PC-9 (cell line): ENCODE measurements around the gene NKAPD1. TPM values are rescaled to one million over a fixed set of nuclear protein-coding genes. Genes with fewer than 3 reads are reported as not detected.

Experiments
- BruUV-seq: library from RNA; stranded (reverse); fragments of 400-500 nt; replicated peaks from 2 replicates; lab custom pipeline; 2021; lab: Mats Ljungman, UMichigan
- CTCF ChIA-PET: fragments of 300-600 bp; sonication (Branson Sonifier 250); formaldehyde crosslinking; loops from one replicate; lab custom pipeline; 2022; ENCODE audit warnings: antibody characterized with exemption; lab: Charles Lee
- POLR2A ChIA-PET: fragments of 300-600 bp; sonication (Branson Sonifier 250); formaldehyde crosslinking; loops from one replicate; lab custom pipeline; 2022; ENCODE audit warnings: antibody characterized with exemption; ENCODE audit not compliant: unreplicated experiment; lab: Charles Lee
- DNase-seq, 2 experiments: peaks; one replicate each; pipeline versions ENCODE4 v3.0.0 to v3.0.0-alpha.2; 2015 to 2022; ENCODE audit warnings: mixed read lengths in 1 of 2
- H2AFZ ChIP-seq: fragments of 200-600 bp; sonication (generic); 2 replicates; pipeline ENCODE4 v1.8.1; 2017; ENCODE audit warnings: antibody characterized with exemption
- H3F3A ChIP-seq: fragments of 200-600 bp; sonication (generic); 2 replicates; pipeline ENCODE4 v1.8.1; 2017; ENCODE audit warnings: antibody characterized with exemption, mild to moderate bottlenecking, low read depth; ENCODE audit not compliant: insufficient read depth
- H3K27ac ChIP-seq: fragments of 200-600 bp; sonication (generic); 2 replicates; pipeline ENCODE4 v1.6.1; 2016; ENCODE audit warnings: mixed run types
- H3K27me3 ChIP-seq: fragments of 200-600 bp; sonication (generic); 2 replicates; pipeline ENCODE4 v1.6.1; 2016; ENCODE audit warnings: low read depth, mixed run types; ENCODE audit not compliant: insufficient read depth
- H3K36me3 ChIP-seq: fragments of 200-600 bp; sonication (generic); 2 replicates; pipeline ENCODE4 v1.6.1; 2016; ENCODE audit warnings: low read depth, mixed run types
- H3K4me1 ChIP-seq: fragments of 200-600 bp; sonication (generic); replicated peaks from 2 replicates; pipeline ENCODE4 v1.6.1; 2016; ENCODE audit warnings: mixed run types; ENCODE audit not compliant: insufficient read depth
- H3K4me2 ChIP-seq: fragments of 200-600 bp; sonication (generic); 2 replicates; pipeline ENCODE4 v1.6.1; 2017; ENCODE audit warnings: mixed run types
- H3K4me3 ChIP-seq: fragments of 200-600 bp; sonication (generic); 2 replicates; pipeline ENCODE4 v1.6.1; 2016; ENCODE audit warnings: mixed run types
- H3K79me2 ChIP-seq: fragments of 200-600 bp; sonication (generic); 2 replicates; pipeline ENCODE4 v1.6.1; 2017; ENCODE audit warnings: low read depth, mixed run types
- H3K9me2 ChIP-seq: fragments of 200-600 bp; sonication (generic); 2 replicates; pipeline ENCODE4 v1.8.1; 2017; ENCODE audit warnings: mild to moderate bottlenecking; ENCODE audit not compliant: insufficient read depth
- H3K9me3 ChIP-seq: fragments of 200-600 bp; sonication (generic); 2 replicates; pipeline ENCODE4 v1.8.1; 2016; ENCODE audit warnings: low read depth; ENCODE audit not compliant: insufficient read depth
- H4K20me1 ChIP-seq: fragments of 200-600 bp; sonication (generic); 2 replicates; pipeline ENCODE4 v1.8.1; 2017; ENCODE audit not compliant: insufficient read depth
- CTCF ChIP-seq: fragments of 200-600 bp; sonication (generic); conservative IDR thresholded peaks from 2 replicates; pipeline ENCODE4 v1.6.1; 2017; ENCODE audit warnings: mixed run types, antibody characterized with exemption, mild to moderate bottlenecking, moderate library complexity
- EZH2 ChIP-seq: fragments of 200-600 bp; sonication (generic); IDR thresholded peaks from 2 replicates; pipeline ENCODE4 v1.8.0; 2017; ENCODE audit warnings: antibody characterized with exemption, low read depth
- intact Hi-C: fragments of 100-400 bp; cut with micrococcal nuclease; formaldehyde crosslinking; loops from one replicate; pipeline ENCODE4 v1.10.0; 2022; ENCODE audit not compliant: unreplicated experiment
- total RNA-seq: library from RNA; stranded (reverse); gene quantifications from 2 replicates; pipeline ENCODE4 v1.2.3, GENCODE V29; 2021

The NKAPD1 gene
- total RNA-seq, 1 experiment from 2014 or later: 16.5 TPM

DNA sequence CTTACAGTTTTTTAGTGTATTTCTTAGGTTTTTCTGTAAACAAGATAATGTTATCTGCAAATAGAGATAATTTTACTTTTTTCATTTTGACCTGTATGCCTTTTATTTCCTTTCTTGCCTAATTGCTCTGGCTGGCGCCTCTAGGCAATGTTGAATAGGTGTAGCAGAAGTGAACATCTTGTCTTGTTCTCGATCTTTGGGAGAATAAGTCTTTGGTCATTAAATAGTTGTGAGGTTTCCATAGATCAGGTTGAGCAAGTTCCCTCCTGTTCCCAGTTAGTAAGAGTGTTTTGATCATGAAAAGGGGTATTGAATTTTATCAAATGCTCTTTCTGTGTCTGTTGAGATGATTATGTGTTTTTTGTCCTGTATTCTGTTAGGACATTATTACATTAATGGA is 24.3 kb upstream of the NKAPD1 start:
- peaks cover 42% of the 10 kb centered on the region for H3K36me3 ChIP-seq
- no TSS peak for BruUV-seq

DNA sequence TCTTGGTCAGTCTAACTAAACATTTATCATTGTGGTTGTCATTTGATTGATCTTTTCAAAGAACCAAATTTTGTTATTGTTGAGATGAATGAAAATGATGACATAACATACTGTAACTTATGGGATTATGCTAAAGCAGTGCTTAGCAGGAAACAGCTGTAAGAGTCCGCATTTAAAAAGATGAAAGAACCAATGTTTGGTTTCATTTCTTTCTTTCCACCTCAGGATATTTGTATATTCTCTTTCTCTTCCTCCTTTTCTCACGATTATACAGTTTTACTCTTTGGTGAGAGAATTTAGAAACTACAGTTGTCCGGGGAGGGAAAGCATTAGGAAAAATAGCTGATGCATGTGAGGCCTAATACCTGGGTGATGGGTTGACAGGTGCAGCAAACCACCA is 23.4 kb upstream of the NKAPD1 start:
- Histone ChIP-seq H3K27ac (no peak overlapping the region), H3K79me2 (peaks cover 6% of the 10 kb centered on the region; the same call in 1 of the 2 replicates), H4K20me1 (no peaks in the 10 kb centered on the region), H3K36me3 (peaks cover 35% of the 10 kb centered on the region), H3K4me1 (peaks cover 12% of the 10 kb centered on the region), H3K4me2 (no peak overlapping the region), H3K9me3 (no peaks in the 10 kb centered on the region), H3K9me2 (no peaks in the 10 kb centered on the region), H3F3A (peaks cover 11% of the 10 kb centered on the region; the same call in 1 of the 2 replicates), H3K27me3 (no peaks in the 10 kb centered on the region), H2AFZ (no peak overlapping the region), H3K4me3 (no peak overlapping the region)
- TF ChIP-seq EZH2 (no peak), CTCF (no peak)
- intact Hi-C loops: no loop called here
- ChIA-PET CTCF (no interaction called here), POLR2A (no interaction called here)
- no TSS peak for BruUV-seq
- DNase-seq: no peak

More for the DNA sequence above, 24.3 kb upstream of the NKAPD1 start:
- H3F3A ChIP-seq: peaks cover 11% of the 10 kb centered on the region; the same call in 1 of the 2 replicates
- H3K27me3 ChIP-seq: no peaks in the 10 kb centered on the region
- POLR2A ChIA-PET: no interaction called here
- H3K9me2 ChIP-seq: no peaks in the 10 kb centered on the region
- no peaks in the 10 kb centered on the region for H3K9me3 ChIP-seq
- no peak overlapping the region for H2AFZ ChIP-seq
- H3K4me1 ChIP-seq: peaks cover 12% of the 10 kb centered on the region
- H4K20me1 ChIP-seq: no peaks in the 10 kb centered on the region
- no peak overlapping the region for H3K4me3 ChIP-seq
- no peak overlapping the region for H3K4me2 ChIP-seq
- no peak for TF ChIP-seq CTCF
- no peak for TF ChIP-seq EZH2
- intact Hi-C loops: no loop called here
- peaks cover 6% of the 10 kb centered on the region; the same call in 1 of the 2 replicates for H3K79me2 ChIP-seq
- H3K27ac ChIP-seq: no peak overlapping the region
- CTCF ChIA-PET: no interaction called here
- peak in 1 of 2 experiments; percentile 44 for DNase-seq

DNA sequence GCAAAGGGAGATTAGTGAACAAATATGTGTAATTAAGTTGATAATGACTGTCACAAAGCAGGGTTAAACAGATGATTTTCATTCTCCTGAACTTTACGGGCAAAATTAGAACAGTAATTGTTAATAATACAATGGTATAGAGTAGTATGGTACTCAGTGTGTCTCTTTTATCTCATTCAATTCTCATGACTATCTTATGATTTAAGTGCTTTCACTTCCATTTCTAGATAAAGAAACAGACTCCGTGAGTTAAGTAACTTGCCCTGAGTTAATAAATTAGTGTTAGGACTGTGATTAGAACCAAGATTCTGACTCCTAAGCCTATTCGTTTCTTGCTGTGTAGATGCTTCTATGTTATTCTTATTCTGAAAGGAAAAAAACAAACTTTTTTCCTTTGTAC is 22.3 kb upstream of the NKAPD1 start:
- BruUV-seq: no TSS peak
- H3K27ac ChIP-seq: no peak overlapping the region
- H3K4me1 ChIP-seq: peaks cover 12% of the 10 kb centered on the region
- H3F3A ChIP-seq: peaks cover 11% of the 10 kb centered on the region; the same call in 1 of the 2 replicates
- no peaks in the 10 kb centered on the region for H3K9me3 ChIP-seq
- ChIA-PET POLR2A (no interaction called here), CTCF (interaction anchor here (0.6 kb wide), 1 partner anchor 187 kb away, joined by 3 read pairs; no protein-coding TSS in a partner anchor)
- DNase-seq: peak in 1 of 2 experiments; percentile 26
- TF ChIP-seq CTCF: no peak
- no peak for TF ChIP-seq EZH2
- no peak overlapping the region for H2AFZ ChIP-seq
- H3K79me2 ChIP-seq: peaks cover 3% of the 10 kb centered on the region; the same call in 1 of the 2 replicates
- H3K36me3 ChIP-seq: peaks cover 36% of the 10 kb centered on the region
- H3K4me2 ChIP-seq: no peak overlapping the region
- no peaks in the 10 kb centered on the region for H3K27me3 ChIP-seq
- no peaks in the 10 kb centered on the region for H4K20me1 ChIP-seq
- no peak overlapping the region for H3K4me3 ChIP-seq
- intact Hi-C loops: no loop called here
- H3K9me2 ChIP-seq: no peaks in the 10 kb centered on the region; the same call in 1 of the 2 replicates
